CD4-positive, alpha-beta T cell treated with Interferon gamma for 1 hour (primary cell): ENCODE measurements around the gene SRR.

ENCODE experiments used
- DNase-seq: peaks from one replicate; pipeline ENCODE4 v3.0.0-alpha.2; 2020

SRR gene

DNA sequence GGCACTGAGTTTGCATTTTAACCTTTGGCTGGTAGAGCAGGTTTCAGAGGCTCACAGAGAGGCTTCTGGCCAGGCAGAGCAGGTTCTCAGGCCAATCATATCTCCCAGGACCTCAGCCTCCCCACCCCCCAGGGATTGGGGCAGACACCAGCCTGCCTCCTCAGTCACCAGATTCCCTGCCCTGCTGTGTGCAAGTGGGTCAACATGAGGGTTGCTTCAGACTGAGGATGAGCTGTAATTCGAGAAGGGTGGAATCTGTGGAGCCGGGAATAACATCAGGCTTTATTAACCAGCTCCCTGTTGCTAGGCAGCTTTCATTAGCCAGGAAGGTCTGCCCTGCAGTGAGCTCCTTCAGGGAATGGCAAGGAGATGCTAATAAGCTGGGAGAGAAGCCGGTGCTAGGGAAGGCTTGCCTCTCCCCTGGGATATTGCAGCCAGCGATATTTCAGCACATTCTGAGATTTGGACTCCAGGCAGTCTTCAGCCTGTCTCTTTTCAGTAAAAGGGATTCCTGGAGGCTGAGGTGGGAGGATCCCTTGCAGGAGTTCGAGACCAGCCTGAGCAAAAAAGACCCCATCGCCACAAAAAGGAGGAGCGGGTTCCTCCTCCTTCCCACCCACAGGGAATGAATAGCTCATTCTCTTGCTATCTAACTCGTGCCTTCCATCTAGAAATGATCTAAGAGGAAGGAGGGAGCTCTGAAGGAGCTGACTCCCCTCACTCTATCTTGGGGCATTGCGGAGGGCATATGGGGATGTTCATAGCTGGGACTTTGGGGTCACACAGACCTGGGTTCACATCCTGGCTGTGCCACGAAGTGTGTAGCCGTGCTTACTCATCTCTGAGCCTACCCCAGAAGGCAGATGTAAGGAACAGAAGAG is 44.3 kb downstream of the SRR start:
- DNase-seq = no peak

DNA sequence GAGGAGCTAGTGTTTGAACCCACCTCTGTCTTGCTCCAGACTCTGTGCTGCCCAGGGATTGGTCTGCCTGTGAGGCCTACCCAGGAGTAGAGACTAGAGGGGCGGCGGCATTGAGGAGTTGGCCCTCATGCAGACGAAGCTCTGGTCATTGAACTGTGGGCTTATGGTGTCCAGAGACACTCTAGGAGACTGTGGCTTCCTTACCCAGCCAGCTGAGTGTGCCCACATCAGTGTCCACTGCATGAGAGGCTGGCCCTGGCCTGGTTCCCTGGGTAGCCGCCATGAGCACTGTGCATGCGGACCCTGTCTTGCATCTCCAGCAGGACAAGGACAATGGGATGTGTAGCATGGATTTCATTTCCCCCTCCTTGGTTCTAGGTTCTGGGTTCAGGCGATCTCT is 47.5 kb downstream of the SRR start:
- no peak for DNase-seq

DNA sequence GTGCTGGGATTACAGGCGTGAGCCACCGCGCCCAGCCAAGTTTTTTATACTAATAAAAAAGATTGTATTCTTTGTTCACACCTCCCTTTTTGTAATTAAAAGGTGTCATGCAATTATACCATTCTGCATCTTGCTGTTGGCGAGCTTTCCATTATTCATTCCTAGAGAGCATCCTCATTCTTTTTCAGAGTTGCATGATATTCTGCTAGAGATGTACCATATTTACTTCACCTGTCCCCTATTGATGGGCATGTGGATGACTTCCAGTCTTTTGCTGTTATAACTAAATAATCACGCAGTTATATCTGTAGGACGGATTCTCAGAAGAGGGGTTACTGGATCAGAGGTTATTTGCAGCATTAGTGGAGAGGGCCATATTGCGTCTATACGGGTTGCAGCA is 50.6 kb downstream of the SRR start:
- no peak for DNase-seq

DNA sequence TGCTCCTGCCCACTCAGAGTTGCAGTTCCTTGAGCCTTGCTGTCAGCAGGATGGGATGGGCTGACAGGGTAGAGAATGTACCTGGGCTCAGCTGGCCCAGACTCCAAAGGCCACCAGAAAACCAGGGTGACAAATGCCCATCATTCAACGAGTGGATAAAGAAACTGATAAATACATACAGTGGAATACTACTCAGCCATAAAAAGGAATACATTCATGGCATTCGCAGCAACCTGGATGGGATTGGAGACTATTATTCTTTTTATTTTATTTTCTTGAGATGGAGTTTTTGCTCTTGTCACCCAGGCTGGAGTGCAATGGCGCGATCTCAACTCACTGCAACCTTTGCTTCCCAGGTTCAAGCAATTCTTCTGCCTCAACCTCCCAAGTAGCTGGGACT is 53.5 kb downstream of the SRR start:
- DNase-seq = no peak

DNA sequence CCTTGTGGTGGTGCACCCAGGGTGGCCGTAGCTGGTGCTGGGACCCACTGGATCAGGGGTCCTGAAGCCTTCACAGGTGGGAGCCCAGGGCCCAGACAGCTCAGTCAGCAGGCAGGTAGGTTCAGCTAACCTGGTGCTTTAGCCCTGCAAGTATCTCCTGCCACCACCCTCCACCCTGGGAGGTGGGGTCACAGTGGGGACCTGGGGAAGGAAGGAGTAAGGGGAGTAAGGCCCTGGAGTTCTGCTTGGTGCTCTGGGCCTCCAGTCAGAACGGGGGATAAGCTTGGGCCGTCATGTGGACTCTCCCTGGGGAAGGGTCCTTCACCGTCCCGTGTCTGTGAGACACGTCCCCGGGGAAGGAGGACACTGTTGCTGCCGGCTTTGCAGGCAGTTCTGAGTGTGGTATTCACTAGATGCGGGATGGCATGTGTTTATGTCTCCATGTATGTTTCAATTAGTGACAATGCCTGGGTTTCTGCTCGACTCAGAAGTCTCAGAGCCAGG is 54.2 kb downstream of the SRR start:
- DNase-seq = no peak

DNA sequence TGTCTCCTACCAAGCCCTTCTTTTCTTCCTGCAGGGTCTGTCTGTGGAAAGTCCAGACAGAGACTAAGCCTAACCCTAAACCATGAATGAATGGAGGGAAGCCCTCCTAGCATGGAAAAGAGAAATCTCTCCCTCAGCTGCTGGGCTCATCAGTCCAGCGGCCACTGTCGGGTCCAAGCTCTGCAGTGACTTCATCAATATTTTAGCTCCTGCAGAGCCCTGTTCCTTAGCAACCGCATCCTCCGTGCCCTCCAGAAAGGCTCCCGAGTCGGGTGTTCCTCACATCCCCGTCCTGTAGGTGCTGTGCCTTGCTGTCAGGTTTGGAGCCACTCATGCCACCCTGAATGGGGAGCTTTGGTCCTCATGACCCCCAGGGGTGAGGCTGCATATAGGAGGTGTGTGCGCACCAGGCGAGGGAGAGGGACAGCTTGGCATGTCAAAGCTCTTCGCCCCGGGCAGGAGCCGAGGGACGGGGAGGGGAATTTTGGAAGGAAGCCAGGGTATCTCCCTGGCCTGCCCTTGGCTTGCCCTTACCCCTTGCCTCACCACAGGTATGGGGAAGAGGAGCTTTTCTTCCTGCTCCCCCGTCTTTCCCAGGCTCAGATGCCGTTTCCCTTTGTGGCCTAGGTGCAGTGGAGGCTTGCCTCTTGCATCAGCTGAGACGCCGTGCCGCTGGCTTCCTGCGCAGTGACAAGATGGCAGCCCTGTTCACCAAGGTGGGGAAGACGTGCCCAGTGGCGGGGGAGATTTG is 57.4 kb downstream of the SRR start:
- no peak for DNase-seq

DNA sequence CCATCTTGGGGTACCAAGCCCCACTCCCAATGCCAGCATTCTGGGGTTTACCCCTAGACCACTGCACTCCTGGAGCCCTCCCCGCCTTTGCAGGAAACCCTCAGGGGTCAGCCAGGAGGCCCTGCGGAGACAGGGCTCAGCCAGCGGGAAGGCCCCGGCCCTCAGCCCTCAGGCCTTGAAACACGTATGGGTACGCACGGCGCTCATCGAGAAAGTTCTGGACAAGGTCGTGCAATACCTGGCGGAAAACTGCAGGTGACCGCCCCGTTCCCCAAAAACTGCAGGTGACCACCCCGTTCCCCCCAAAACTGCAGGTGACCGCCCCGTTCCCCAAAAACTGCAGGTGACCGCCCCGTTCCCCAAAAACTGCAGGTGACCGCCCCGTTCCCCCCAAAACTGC is 58.3 kb downstream of the SRR start:
- no peak for DNase-seq

DNA sequence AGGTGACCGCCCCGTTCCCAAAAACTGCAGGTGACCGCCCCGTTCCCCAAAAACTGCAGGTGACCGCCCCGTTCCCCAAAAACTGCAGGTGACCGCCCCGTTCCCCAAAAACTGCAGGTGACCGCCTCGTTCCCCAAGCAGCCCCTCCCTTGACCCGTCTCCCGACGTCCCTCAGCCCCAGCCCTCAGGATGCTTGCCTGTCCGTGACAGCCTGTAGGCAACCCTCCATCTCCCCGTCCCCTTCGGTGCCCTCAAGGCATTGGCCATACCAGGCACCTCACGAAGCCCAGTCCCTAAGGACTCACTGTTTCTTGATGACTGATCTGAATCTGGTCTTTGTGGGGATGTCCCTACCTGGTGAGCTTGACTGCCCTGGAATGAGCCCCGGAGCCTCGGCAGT is 58.7 kb downstream of the SRR start:
- no peak for DNase-seq

DNA sequence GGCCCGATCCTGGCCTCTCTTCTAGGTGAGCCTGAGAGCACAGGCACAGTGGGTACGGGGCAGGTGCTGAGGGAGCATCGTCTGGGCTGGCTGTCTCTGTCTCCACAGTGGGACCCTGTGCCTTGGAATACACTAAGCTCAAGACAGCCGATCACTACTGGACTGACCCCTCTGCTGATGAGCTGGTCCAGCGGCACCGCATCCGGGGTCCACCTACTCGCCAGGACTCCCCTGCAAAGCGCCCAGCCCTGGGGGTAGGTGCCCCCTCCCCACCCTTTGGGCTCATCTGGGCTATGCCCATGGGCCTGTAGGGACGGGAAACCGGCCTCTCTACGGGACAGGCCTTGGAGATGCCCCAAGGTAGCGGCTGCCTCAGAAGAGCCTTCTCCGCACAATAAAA is 59.1 kb downstream of the SRR start:
- DNase-seq = no peak

DNA sequence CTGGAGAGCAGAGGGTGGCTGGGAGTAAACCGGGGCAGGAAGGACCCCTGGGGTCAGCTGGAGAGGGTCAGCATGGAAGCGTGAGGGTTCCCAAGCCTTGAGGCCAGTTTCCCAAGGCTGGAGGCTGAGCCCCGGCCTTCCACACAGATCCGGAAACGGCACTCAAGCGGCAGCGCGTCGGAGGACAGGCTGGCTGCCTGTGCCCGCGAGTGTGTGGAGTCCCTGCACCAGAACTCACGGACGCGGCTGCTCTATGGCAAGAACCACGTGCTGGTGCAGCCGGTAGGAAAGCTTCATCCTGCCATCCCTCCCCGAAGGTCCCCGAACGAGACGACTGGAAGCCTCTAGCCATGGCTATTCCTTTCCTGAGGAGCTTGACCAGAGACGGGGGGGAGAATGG is 59.6 kb downstream of the SRR start:
- DNase-seq = no peak

DNA sequence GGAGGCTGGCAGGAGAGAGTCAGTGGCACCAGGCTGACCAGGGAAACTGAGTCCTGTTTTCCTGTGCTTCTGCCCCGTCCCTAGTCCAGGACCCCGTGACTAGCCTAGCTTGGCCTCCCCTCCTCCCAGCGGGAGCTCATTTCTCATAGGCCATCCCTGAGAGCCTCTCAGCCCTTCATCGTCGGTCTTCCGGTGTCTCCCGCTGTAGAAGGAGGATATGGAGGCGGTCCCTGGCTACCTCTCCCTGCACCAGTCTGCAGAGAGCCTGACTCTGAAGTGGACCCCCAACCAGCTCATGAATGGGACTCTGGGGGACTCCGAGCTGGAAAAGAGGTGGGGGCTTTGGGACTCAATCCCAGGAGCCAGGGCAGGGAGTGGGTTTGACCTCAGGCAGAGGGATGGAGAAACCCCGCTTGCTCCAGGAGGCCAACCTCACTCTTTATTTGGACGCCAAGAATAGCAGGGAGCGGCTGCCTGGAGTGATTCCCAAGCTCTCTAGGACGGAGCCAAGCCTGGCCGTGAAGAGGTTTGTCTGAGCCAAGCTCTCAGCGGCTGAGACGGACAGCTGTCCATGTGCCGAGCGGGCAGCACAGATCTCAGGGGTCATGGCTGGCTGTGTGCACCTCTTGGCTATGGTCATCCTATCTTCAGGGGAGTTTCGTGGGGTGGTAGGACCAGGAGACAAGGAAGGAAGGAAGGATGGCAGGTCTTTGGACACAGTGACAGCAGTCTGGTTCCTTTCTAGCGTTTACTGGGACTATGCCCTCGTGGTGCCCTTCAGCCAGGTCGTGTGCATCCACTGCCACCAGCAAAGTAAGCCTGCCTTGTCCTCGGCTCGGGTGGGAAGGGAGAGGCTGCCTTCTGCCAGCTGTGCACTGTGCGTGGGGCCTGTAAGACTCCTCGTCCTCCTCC is 60.4 kb downstream of the SRR start:
- DNase-seq = no peak

DNA sequence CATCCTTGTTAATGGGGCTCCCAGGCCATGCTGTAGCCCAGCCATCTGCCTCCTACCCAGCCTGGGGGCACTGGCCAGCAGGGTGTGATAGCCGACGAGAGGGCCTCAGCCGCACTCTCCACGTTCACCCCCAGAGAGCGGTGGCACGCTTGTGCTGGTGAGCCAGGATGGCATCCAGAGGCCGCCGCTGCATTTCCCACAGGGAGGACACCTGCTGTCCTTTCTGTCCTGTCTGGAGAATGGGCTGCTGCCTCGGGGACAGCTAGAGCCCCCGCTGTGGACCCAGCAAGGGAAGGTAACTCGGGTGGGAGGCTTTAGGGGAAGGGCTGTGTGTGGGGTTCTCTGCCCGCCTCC is 61.0 kb downstream of the SRR start:
- no peak for DNase-seq

DNA sequence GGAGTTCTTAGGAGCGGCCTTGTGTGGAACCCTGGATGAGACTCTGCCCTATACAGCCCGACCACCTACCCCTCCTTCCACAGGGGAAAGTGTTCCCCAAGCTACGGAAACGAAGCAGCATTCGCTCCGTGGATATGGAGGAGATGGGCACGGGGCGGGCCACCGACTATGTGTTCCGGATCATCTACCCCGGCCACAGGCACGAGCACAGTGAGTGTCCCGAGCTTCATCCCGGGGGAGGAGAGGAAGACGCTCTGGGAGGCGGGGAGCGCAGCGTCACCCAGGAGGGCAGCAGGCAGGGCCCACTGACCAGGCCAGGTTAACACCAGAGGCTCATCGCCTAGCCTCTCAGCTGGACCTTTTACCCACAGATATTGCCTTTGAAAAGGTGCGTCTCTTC is 61.4 kb downstream of the SRR start:
- DNase-seq = no peak

DNA sequence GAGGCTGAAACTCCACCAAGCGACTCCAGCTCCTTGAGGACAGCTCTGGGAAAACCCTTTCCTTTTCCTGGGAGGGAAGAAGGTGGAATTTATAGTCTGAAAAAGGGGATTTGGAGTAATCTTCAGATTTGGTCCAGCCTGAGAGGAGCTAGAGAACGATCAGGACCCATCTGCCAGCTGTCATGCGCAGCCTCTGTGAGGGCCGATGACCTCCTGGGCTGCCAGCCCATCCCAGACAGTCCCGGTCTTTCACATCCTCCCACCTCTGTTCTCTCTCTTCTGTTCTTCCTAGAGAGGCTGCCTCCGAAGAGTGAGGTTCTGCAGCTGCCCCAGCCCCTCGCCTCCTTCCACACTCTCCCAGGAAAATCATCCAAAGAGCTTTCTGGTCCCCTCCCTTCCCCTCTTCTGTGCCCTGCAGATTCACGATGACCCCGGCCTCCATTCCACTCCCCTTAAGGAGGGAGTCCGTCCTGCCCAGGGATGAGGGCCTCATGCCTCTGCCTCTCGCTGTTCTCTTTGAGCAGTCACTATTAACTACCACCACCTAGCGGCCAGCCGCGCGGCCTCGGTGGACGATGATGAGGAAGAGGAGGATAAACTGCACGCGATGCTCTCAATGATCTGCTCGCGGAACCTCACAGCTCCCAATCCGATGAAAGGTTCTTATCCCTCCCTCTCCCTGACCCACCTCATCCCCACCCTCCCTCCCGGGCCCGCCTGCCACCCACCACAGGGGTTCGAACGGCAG is 63.2 kb downstream of the SRR start:
- no peak for DNase-seq

DNA sequence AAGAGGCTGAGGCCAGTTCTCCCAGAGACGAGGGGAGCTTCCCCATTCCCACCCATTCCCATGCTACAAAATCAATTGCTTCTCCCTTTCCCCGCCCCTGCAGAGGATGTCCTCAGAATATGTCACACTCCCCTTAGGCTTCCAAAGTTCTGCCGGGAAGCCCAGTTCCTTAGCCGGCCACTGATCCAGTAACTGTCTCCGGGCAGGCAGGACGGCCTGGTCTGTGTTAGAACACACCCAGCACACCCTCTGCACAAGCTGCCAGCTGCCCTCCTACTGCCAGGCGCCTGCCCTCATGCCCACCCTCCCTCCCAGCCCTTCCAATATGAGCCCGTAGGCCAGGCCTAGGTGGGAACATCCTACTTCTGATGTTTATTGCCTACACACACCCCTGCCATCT is 64.6 kb downstream of the SRR start:
- DNase-seq = no peak

DNA sequence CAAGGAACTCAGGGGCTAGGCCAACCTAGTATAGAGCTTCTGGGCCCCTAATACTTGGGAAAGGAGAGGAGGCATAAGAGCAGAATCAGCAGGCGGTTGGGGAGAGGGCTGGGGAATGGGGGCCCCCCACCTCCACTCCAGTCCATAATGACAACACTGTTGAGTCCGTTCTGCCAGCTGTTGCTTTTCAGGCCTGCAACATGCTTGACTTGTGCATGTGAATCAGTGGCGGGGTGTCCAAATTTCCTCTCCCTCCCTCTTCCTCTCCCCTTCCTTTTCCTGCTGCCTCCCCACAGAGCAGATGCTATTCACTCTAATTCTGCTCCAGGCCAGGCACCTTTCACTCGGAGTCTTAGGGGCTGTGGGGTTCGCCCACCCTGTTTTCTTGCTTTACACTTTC is 65.3 kb downstream of the SRR start:
- DNase-seq = no peak

DNA sequence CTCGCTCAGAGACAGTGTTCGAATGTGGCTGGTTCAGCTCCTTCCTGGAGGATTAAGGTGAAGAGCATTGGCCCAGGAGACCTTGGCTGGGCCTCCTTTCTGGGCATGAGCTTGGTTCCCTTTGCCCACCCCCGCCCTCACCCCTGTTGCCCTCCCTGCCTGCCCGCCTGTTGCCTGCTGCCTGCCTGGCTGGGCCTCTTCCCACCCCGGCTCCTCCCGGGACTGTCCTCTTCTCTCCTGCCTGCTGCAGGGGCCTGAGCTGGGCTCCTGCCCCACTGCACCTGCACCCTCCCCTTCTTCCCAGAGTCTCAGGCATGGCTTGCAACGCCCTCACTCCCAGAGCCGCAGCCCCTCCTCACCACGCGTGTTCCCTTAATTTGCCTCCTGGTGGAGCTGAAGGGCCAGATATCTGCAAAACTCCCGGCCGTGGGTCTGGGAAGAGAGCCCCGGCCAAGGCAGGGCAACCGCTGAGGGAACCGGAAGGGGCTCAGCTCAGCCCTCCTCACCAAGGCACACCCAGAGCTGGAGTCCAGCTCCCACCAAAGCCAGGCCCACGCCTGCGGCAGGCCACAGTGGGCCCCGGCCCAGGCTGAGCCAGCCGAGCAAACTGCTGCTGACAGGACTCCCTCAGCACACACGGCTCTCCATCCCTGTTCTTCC is 65.9 kb downstream of the SRR start:
- DNase-seq = no peak

DNA sequence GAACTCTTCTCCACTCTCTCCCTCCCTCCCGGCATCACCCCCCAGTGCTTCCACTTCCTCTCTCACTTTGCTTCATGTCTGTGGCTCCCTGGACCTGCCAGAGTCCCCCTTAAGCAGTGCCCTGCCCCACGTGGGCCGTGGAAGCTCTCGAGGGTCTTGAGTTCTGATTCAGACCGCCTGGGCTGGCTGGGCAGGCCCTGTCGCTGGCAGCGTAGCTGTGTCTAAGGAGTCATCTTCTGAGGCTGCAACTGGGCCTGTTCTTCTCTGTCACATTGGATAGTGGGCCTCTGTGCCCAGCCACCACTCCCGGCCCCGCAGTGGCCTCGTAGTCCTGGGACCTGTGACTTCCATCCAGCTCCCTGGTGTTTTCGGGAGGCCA is 66.5 kb downstream of the SRR start:
- no peak for DNase-seq

DNA sequence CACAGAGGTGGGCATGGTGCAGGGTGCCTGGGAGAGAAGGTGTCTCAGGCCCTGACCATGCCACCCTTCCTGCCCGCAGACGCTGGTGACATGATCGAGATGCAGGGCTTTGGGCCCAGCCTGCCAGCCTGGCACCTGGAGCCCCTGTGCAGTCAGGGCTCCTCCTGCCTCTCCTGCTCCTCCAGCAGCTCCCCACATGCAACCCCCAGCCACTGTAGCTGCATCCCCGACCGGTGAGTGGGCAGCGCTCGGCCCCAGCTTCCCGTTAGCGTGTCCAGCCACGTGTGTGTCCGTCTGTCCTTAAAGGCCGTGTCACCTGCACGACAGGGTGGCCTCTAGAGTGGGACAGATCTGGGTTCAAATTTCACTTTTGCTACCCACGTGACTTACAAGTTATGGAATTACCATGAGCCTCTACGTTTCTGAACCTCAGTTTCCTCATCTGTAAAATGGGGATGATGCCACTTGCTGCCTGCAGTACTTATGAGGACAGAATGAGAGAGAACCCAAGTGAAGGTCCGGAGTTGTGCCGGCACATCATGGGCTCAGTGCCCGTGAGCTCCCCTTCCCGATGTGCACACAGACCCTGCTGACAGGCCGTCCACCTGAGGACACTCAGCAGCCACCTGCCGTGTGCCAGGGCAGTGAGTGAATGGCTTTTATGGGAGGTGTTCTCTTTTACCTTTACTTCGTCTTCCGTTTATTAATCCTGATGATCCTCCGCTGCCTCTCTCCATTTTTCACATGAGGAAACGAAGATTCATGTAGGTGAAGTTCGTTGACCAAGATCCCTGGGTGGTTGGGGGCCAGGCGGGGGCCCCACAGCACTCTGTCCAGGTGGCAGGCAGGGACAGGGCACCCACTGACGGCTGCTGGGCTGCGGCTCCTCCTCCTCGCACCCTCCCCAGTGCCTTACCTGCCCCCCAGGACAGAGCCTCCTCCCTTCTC is 67.7 kb downstream of the SRR start:
- DNase-seq = no peak

DNA sequence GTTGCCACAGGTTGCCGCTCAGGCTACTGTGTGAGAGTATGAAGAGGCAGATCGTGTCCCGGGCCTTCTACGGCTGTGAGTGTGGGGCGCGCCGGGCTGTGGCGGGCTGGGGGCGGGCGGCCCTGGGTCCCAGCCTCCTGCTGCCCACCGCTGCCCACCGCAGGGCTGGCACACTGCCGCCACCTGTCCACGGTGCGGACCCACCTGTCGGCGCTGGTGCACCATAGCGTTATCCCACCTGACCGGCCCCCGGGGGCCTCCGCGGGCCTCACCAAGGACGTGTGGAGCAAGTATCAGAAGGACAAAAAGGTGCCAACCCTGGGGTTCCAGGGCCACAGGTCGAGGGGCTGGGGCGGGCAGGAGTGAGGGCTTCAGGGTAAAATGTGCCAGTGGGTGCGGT is 68.4 kb downstream of the SRR start:
- DNase-seq = no peak

DNA sequence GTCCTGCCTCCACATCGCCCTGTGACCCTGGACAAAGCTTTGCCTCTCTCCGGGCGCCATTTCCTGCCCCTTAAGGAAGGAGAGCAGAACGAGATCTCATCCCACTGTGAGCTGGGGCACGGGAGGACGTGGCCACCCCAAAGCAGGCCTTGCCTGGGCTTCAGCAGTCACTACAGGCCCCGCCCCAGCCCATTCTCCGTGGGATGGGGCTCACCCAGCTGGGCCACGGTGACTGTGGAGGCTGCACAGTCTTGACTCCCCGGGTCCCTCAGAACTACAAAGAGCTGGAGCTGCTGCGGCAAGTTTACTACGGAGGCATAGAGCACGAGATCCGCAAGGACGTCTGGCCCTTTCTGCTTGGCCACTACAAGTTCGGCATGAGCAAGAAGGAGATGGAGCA is 68.9 kb downstream of the SRR start:
- no peak for DNase-seq
